GM12873 (cell line): ENCODE results near the gene HBEGF.

Source experiments
- CTCF ChIP-seq: IDR thresholded peaks from 2 replicates; pipeline ENCODE4 v1.5.1; 2012; ENCODE audit warnings: low read depth, mild to moderate bottlenecking, moderate library complexity, low read length, control low read depth; ENCODE audit not compliant: insufficient read depth; ENCODE audit errors: missing control alignments

Gene HBEGF

GRCh38 chr5:140348104-140348503 lies 1.7 kb upstream of the HBEGF start:
- TF ChIP-seq CTCF, result no peak

DNA sequence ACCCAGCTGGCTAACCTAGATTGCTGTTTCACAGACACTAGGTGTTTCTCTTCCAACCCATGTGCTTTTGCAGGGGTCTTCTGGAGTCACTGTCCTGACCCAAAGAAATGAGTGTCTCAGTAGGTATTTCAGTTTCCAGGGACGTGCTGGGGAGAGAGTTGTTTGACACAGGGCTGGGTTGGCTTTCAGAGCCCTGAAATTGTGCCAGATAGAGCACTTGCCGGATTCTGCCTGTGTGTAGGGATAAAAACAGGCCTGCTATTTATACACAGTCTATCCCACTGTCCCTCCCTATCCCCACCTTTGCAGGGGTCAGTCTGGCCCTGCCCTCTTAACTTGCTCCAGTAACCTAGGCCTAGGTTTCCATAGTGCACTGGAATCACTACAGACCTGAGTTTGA lies 957 bp upstream of the HBEGF start:
- no peak for TF ChIP-seq CTCF

- TF ChIP-seq CTCF, result no peak
Measured at GRCh38 chr5:140345919-140346347, 470 bp downstream of the HBEGF start.

- TF ChIP-seq CTCF, result no peak
Measured at GRCh38 chr5:140344683-140345423, 1.6 kb downstream of the HBEGF start.

- TF ChIP-seq CTCF, result no peak
Measured at GRCh38 chr5:140342896-140343295, 3.5 kb downstream of the HBEGF start.

DNA sequence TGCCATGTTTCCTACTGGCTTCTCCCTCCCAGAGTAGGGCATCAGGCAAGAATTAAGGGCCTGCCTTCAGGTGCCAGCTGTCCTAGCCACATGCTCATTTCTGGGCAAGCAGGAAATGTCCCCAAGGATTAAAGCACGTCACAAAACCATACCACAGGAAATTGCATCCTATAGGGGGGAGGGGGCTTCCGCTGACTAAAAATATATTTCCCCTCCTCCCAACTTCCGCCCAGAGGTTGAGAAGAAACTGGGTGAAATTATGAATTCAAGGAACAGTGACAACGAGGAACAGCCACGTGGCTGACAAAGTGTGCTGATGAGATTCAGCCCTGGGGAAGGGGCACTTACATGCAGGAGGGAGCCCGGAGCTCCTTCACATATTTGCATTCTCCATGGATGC lies 4.1 kb downstream of the HBEGF start:
- no peak for TF ChIP-seq CTCF

- TF ChIP-seq CTCF, result no peak
Measured at GRCh38 chr5:140341591-140341990, 4.8 kb downstream of the HBEGF start.
